GM18951 (cell line): Measurements from ENCODE around the gene IL17REL.

Source experiments
- POLR2A ChIP-seq: IDR thresholded peaks from 4 replicates; pipeline ENCODE4 v1.6.1; 2011; ENCODE audit warnings: mild to moderate bottlenecking; ENCODE audit not compliant: insufficient read length, insufficient read depth; ENCODE audit errors: extremely low read depth
- in situ Hi-C: fragments of 300-500 bp; cut with MboI; formaldehyde crosslinking; loops from one replicate; pipeline ENCODE4 v1.12.0; 2022; ENCODE audit warnings: low sequenced_read_pairs, mixed read lengths, inconsistent platforms; ENCODE audit not compliant: unreplicated experiment

The IL17REL gene

DNA sequence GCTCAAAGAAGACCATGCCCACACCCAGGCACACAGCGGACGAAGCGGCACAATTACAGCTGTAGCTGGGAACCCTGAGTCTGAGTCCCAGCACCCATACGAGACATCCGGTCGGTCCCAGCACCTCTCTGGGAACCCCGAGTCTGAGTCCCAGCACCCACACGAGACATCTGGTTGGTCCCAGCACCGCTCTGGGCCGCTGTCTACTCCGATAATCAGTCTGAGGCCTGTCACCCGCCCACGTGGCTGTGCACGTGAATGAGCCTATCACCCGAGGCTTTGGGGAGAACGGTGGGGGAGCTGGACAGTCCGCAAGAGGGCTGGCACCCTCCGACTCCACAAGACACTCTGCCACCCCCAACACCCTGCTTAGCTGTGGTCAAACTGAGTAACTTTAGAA lies 39.4 kb upstream of the IL17REL start:
- in situ Hi-C loops: no loop called here
- TF ChIP-seq POLR2A: no peak

- in situ Hi-C loops: loop anchor here (25.0 kb wide), 1 partner anchor 287 kb away; no protein-coding TSS in a partner anchor
- no peak for TF ChIP-seq POLR2A
Measured at GRCh38 chr22:50049299-50050195, 37.0 kb upstream of the IL17REL start.

- in situ Hi-C loops: loop anchor here (25.0 kb wide), 1 partner anchor 287 kb away; no protein-coding TSS in a partner anchor
- no peak for TF ChIP-seq POLR2A
Measured at GRCh38 chr22:50048836-50049235, 36.3 kb upstream of the IL17REL start.

- no peak for TF ChIP-seq POLR2A
- in situ Hi-C loops: loop anchor here (25.0 kb wide), 1 partner anchor 286 kb away; no protein-coding TSS in a partner anchor
Measured at GRCh38 chr22:50048061-50048765, 35.6 kb upstream of the IL17REL start.

DNA sequence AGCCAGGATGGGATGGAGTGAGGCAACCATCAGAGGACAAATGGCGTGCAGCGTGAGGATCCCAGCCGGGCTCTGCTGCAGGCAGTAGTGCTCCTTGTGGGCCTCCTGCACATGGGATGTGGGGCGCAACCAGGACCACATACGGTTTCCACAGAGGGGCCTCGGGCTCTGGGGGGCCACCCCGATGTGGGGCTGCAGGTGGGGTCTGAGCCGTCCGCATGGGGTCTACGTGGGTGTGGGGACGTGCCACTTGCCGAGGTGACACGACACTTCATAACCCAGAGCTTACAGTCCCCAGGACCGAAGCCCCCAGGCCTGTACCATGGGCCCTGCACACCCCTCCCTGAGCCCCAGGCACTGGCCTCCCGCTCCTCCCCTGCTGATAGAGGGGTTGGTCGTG lies 34.8 kb upstream of the IL17REL start:
- in situ Hi-C loops: loop anchor here (25.0 kb wide), 1 partner anchor 285 kb away; no protein-coding TSS in a partner anchor
- no peak for TF ChIP-seq POLR2A

DNA sequence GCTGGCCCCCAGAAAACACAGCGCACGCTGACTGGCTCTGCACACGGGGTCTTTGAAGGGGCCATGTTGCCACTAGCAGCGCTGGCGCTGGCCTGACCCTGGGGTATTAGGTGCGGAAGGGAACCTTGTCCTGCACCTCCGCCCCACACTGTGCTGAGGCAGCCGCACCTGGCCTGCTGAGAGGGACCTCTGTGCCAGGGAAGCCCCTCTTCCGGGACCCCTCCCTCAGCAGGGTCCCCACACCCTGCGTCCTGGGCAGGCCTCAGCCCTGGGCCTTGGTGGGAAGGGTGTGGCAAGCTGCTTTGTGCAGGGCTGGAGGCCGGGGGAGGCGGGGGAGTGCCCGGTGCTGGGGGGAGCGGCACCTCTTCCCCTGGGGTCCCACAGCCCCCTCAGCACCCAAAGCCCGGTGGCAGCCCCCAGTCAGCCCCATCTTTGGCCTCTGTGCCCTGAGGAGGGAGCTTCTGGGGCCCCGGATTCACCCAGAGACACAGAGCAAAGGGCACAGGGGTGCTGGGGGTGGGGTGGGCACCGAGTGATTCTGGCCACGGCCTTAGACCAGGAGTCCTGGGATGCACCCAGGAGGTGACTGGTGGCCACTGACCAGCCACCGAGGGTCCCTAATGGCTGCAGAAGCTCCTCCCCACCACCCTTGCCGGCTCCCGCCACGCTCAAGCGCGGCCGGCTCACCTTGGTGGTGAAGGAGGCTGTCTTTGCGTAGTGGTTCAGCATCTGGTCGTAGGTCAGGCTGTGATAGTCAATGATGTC lies 34.1 kb upstream of the IL17REL start:
- in situ Hi-C loops: loop anchor here (25.0 kb wide), 1 partner anchor 284 kb away; no protein-coding TSS in a partner anchor
- no peak for TF ChIP-seq POLR2A

- in situ Hi-C loops: loop anchor here (25.0 kb wide), 1 partner anchor 284 kb away; no protein-coding TSS in a partner anchor
- TF ChIP-seq POLR2A: no peak
Measured at GRCh38 chr22:50046019-50046415, 33.5 kb upstream of the IL17REL start.

GRCh38 chr22:50045211-50046018 lies 32.9 kb upstream of the IL17REL start:
- in situ Hi-C loops: loop anchor here (25.0 kb wide), 1 partner anchor 283 kb away; no protein-coding TSS in a partner anchor

DNA sequence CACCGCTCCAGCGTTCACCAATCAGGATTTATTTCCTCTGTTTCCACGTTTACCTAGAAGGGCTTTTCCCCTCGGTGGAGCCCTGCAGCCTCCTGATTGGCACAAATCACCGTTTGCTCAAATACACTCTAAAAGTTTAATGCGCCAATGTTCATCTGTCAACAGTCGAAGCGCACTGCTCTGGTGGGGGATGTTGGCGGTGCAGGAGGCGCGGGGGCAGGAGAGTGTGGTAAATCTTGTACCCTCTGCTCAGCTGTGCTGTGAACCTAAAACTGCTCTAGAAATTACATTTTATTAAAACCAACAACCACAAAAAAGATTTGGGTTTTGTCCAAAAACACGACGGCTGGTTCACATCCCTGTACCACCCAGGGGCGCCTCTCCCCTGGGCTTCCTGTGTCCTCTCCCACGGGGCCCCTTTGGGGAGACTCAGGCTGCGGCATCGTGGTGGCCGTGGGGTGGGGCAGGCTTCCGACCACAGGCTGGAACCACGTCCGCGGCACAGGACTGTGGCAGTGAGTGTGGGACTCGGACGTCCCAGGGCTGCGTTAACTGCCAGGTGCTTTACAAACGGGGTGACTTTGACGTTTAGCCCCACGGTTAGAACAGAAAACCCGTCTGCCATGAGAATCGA lies 32.0 kb upstream of the IL17REL start:
- no peak for TF ChIP-seq POLR2A
- in situ Hi-C loops: loop anchor here (25.0 kb wide), 1 partner anchor 282 kb away; no protein-coding TSS in a partner anchor

More at GRCh38 chr22:50045211-50046018, 32.9 kb upstream of the IL17REL start:
- no peak for TF ChIP-seq POLR2A

DNA sequence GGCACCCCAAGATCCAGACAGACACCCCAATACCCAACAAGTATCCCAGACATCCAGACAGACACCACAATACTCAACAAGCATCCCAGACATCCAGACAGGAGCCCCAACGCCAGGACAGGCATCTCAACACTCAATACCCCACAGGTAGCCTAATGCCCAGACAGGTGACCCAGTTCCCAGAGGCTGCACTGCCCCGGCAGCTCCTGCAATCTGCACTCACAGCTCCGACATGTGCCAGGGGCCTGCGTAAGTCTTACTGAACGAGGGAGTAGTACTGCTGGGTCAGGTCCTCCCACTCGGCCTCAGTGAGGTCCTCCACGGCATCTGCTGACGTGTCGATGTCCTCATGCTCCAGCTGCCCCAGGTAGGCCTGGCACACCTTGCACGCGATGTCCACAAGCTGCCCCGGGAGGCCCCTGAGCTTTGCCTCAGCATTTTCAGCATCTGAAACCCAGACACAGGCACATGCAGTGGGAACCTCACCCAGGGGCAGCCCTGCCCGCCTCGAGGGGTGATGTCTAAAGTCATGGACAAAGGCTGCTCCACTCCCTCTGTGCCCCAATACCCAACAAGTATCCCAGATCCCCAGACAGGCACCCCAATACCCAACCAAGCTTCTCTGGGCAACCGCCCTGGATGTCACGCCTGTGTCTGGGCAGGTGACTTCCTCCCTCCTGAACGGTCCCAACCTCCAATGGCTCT lies 28.9 kb upstream of the IL17REL start:
- no peak for TF ChIP-seq POLR2A
- in situ Hi-C loops: loop anchor here (25.0 kb wide), 1 partner anchor 279 kb away; no protein-coding TSS in a partner anchor

GRCh38 chr22:50040717-50041116 lies 28.2 kb upstream of the IL17REL start:
- in situ Hi-C loops: loop anchor here (25.0 kb wide), 1 partner anchor 278 kb away; no protein-coding TSS in a partner anchor
- no peak for TF ChIP-seq POLR2A
